DOHH2 (cell line): Measurements from ENCODE around the gene DNAI1.

Experiments
- CTCF ChIP-seq: fragments of 200-600 bp; sonication (generic); IDR thresholded peaks from one replicate; pipeline ENCODE4 v1.5.1; 2014; ENCODE audit warnings: antibody characterized with exemption, mild to moderate bottlenecking, low read depth, low read length; ENCODE audit not compliant: poor library complexity, severe bottlenecking
- EZH2phosphoT487 ChIP-seq: fragments of 200-600 bp; sonication (generic); IDR thresholded peaks from 2 replicates; pipeline ENCODE4 v1.6.1; 2017; ENCODE audit warnings: borderline replicate concordance, mild to moderate bottlenecking, antibody characterized with exemption, low read length, moderate library complexity, mixed read lengths

DNA sequence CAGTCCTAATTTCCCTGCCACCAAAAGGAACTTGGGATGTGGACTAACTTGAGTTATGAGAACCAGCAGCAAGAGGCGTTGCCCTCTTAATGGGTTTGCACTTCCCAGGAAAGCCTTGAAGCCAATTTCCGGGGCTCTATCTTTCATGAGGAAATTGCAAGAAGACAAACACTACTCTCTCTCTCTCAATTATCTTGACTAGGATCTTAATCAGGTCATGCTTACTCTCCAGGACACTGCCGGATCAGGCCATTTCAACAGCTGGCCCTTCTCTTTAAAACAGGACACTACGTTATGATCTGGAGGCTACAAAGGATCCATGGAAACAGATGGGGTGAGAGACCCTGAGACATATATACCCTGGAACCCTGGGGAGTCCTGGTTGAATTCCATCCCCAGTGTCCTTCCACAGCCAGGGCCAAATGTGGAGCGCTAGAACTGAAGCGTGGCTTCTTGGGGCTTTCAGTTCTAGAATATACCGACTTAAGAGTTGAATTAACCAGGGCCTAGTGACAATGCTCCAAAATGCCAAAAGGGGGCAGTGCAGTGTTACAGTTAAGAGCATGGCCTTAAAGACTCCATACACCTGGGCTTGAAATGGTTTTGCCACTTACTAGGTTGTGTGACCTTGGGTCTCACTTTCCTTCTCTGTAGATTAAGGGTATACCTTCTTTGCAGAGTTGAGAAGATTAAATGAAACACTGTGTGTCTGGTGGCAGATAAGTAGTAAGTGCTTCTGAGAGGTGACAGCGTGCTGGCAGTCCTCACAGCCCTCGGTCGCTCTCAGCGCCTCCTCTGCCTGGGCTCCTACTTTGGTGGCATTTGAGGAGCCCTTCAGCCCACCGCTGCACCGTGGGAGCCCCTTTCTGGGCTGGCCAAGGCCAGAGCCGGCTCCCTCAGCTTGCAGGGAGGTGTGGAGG, 21.3 kb upstream of the DNAI1 start:
- TF ChIP-seq CTCF (peak; percentile 81), EZH2phosphoT487 (no peak)
